Measurements from ENCODE around the gene PRKCH.
A peak's percentile ranks its signal among the peaks of the same experiment; 100 is the strongest.
"Not testable (repeated sequence)": the region's sequence is repeated elsewhere in the genome, so short reads cannot be mapped to it uniquely, and the experiment has no call there.

The PRKCH gene

DNA sequence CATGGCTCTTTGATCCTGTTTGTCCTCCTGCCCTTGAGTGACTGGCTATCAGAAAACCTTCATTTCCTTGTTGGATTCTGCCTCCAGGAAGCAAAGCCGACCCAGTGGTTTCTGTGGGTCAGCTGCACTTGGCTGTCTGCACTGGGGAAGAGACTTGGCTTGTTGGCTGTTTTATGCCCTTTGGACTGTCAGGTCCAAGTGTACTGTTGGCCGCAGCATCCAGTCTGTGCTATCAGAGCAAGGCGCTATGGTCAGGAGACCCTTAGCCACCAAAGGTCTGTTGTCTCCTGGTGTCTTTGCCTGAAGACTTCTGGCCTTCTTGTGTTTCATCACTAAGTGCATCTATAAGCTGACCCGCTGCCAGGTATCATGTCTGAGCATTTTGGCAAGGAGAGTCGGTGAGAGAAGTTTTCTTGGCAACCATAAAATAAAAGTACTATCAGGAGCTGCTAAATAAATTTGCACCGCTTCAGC lies 196.6 kb downstream of the PRKCH start:
- DNase-seq, result no peak

DNA sequence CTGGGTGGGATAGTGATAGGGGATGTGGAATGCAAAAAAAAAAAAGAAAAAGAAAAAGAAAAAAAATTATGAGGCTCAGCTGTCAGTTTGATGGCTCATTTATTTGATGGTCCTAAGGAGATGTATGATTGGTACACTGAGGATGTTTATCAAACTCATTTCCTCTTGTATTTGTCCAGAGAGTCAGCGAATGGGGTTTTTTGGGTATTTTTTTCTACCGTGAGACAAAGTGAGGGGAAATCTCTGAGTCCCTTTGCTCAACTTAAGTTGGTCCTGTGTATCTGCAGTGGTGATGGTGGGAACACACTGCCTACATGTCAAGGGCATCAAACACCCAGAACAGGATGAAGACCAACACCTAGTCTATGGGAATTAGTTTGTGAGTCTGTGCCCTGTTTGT lies 197.0 kb downstream of the PRKCH start:
- no peak for DNase-seq

GRCh38 chr14:61519106-61519505 lies 197.7 kb downstream of the PRKCH start:
- no peak for DNase-seq

GRCh38 chr14:61519735-61520134 lies 198.4 kb downstream of the PRKCH start:
- no peak for DNase-seq

DNA sequence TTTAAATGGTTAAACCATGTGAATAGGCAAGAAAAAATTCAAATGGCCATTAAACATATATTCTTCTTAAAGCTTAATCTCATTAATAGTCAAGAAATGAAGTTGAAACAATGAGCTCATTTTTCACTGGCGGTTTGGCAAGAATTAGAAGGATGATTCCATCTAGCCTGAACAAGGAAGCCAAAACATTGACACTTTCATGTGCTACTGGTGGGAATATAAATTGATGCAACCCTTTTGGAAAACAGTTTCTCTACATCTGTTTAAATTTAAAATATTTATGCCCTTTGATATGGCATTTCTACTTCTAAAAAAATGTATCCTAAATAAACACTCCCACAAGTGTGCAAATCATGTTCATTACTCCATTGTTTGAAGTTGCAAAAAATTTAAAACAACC lies 199.2 kb downstream of the PRKCH start:
- DNase-seq, result no peak

DNA sequence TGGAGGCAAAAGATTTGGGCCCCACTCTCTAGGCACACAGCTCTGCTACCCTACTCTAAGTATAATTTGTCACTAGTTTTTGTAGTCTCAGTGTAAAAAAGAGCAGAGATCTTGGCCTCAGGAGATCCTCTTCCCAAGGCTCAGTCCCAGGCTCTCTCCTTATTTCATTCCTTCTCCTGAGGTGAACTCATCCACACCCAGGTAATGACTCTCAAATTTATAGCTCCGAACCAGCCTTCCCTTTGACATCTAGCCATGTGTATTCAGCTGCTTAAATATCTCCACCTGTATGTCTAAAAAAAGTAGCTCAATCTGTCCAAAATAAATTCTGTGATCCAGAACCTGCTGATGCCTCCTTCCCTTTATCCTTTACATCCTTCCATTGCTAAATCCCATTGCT lies 200.4 kb downstream of the PRKCH start:
- DNase-seq, result no peak

GRCh38 chr14:61523751-61524150 lies 202.4 kb downstream of the PRKCH start:
- DNase-seq, result no peak

GRCh38 chr14:61524211-61524806 lies 202.9 kb downstream of the PRKCH start:
- DNase-seq, result no peak

- DNase-seq, result no peak
Measured at GRCh38 chr14:61524936-61525292, 203.5 kb downstream of the PRKCH start.

GRCh38 chr14:61525293-61526011 lies 204.1 kb downstream of the PRKCH start:
- peak; percentile 79 for DNase-seq

DNA sequence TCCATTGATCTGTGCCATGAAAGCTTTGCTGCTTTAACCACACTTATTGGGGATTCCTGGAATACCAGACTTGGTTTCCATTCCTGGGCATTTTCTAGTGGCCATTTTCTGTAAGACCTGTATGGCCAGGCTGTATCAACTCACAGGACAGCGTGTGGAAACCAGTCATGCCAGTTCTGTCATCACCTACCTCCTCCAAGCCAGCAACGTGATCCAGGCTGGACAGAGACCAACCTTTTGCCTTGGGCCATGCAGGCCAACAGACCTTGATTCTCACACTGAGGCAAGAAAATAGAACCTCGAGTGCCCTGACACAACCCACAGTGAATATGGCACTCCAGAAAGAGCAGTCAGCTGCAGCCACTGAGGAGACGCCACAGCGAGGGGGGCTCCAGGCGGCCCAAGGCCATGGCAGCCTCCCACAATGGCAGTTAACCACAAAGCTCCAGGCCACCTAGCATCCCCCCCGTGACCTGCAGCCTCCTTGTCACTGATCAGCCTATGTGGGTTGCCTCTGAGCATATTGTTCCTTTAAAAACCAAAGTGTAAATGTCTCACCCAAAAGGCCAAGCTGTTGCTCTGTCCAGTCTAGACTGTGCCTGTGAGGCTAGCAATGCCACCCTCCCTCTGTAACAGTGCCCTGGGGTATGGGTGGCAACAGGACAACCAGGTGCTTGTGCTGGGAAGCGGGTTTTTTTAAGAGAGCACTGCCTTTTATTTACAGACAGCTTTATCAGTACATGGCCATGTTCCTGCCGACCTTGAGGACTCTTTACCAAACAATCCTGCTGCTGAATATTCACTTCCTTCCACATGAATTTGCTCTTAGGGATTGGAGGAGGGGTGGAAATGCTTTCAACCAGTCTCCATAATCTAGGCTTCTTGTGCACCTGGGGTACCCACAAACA lies 205.3 kb downstream of the PRKCH start:
- no peak for DNase-seq

DNA sequence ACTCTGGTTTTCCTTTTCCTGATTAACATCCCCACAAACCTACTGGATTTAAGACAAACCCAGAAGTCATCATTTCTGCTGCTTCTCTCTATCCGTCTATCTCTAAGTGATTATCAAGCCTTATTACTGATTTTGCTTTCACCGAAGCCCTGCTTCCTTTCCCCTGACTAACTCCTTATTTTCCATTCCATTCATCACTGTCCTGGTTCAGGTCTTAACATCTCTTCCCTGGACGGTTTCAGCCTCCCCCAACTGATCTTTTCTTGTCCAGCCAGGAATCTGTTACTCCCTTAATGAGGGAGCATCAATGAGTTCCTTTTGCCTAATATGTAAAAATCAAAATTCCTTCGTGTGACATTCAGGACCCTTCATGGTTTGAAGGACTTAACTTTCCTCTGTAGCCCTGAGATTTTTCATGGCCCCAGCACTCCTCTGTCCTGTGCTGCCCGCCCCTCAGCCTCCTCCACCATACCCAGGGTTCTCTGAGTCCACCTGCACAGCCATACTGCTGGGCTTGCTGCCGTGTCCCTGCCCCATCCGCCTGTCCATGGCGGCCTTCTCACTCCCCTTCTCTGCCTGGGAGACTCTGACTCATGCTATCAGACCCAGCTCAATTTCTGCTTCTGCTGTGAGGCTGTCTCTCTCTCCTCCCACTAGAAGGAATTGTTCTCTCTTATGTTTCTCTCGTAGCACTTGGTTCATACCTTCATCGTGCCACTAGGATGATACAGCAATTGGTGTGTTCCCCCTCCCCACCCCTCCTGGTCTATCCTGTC lies 206.1 kb downstream of the PRKCH start:
- DNase-seq, result no peak

DNA sequence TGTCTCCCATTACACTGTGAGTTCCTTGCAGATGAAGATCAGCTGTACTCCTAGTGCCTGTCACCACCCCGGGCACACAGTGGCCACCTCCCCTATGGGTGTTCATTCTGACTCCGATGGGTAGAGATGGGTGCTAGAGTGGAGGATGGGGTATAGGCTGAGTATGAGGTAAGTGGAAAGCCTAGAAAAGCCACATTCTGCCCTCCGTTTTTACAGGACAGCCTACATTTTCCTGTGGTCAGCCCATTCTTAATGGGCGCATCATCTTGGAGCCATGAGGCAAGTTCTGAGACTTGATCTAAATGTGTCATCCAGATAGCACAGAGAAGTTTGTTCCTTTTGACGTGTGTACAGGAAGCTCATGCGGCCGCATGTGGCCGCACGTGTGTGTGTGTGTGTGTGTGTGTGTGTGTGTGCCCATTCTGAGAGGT lies 207.2 kb downstream of the PRKCH start:
- DNase-seq, result peak; percentile 76

DNA sequence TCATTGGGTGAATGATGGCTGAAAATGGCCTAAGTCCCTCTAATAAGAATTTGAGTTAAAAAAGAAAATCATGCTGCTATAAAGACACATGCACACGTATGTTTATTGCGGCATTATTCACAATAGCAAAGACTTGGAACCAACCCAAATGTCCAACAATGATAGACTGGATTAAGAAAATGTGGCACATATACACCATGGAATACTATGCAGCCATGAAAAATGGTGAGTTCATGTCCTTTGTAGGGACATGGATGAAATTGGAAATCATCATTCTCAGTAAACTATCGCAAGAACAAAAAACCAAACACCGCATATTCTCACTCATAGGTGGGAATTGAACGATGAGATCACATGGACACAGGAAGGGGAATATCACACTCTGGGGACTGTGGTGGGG lies 208.0 kb downstream of the PRKCH start:
- DNase-seq, result not testable (repeated sequence)

DNA sequence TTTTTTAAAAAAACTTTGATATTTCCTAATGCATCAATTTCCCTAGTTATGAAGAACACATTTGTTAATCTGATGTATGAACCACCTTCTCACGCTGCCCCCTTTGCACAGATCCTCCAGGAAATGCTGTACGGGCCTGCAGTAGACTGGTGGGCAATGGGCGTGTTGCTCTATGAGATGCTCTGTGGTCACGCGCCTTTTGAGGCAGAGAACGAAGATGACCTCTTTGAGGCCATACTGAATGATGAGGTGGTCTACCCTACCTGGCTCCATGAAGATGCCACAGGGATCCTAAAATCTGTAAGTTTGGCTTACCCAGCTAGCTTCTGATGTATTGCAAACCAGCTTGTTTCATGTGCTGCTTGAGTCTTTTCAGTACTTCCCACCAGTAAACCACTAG lies 208.9 kb downstream of the PRKCH start:
- no peak for DNase-seq

- peak; percentile 39 for DNase-seq
Measured at GRCh38 chr14:61530896-61531295, 209.5 kb downstream of the PRKCH start.

GRCh38 chr14:61531465-61532122 lies 210.2 kb downstream of the PRKCH start:
- no peak for DNase-seq

DNA sequence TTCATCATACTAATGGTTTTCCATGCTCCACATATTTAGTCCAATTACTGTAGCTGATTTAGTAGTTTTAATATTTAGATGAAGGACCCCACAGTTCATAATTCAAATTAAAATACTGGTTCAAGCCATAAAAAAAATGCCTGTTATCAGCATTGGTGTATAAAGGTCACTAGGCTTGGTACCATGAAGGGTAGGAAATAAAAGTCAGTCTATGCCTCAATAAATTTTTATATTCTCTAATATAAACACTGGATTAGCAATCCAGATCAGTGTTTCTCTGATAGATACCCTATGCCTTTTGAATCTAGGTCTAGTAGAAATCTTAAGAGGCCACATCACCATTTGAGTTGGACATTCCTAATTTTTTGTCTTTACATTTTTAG lies 210.7 kb downstream of the PRKCH start:
- no peak for DNase-seq

DNA sequence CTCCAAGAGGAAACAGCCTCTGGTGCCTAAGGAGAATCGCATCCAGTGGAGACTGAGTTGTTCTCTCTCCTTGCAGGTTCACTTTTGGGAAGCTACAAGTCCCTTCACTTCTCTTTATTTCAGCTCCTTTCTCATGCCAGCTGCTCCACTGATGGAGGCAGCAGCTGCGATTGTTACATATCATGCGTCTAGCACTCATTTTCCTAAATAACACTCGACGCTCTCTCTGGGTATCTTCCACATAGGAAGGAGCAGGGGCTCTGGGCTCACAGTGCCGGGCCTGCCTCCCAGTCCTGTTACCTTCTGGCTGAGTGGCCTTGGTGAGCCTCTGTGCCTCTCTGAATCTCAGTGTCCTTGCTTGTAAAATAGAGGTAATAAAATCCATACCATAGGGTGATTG lies 211.4 kb downstream of the PRKCH start:
- peak; percentile 47 for DNase-seq

- peak; percentile 53 for DNase-seq
Measured at GRCh38 chr14:61533513-61534255, 212.3 kb downstream of the PRKCH start.

- DNase-seq, result no peak
Measured at GRCh38 chr14:61535032-61535431, 213.7 kb downstream of the PRKCH start.

DNA sequence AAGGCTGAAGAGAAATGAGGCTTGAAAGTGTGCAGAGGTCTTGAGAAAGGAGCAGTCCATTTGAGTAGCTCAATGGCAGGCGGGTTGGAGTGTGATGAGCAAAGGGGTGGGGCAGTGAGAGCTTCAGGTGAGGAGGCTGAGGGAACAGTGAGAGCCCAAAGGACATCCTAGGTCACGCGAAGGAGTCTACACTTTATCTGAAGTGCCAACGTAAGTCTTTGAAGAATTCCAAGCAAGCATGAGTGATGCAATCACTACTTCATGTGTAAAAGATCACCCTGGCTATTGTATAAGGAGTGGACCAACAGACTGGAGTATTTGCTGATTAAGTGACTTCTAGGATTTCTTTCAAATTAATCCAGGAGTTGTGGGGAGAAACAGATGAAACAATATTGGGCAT lies 214.1 kb downstream of the PRKCH start:
- peak; percentile 26 for DNase-seq

All from activated CD8-positive, alpha-beta memory T cell treated with anti-CD3 and anti-CD28 coated beads, Interleukin-2, amount 50 U/mL, for 48 hours (primary cell).